HG02970 (cell line): ENCODE results near the gene STK31.
"Not testable (repeated sequence)": the region's sequence is repeated elsewhere in the genome, so short reads cannot be mapped to it uniquely, and the experiment has no call there.

Source experiments
- ATAC-seq: cut with Tn5 transposase; IDR thresholded peaks from one replicate; pipeline ENCODE4 v1.9.1; 2021; ENCODE audit warnings: mild to moderate bottlenecking, moderate library complexity, moderate number of reproducible peaks; ENCODE audit not compliant: unreplicated experiment, low FRiP score

STK31 gene

GRCh38 chr7:23712368-23713284 is 2.6 kb downstream of the STK31 start:
- ATAC-seq = no peak

GRCh38 chr7:23713285-23714149 is 3.5 kb downstream of the STK31 start:
- ATAC-seq = no peak

- ATAC-seq = no peak
Measured at GRCh38 chr7:23714150-23714464, 4.1 kb downstream of the STK31 start.

- no peak for ATAC-seq
Measured at GRCh38 chr7:23714579-23714978, 4.6 kb downstream of the STK31 start.

- ATAC-seq = no peak
Measured at GRCh38 chr7:23715099-23715498, 5.1 kb downstream of the STK31 start.

- ATAC-seq = no peak
Measured at GRCh38 chr7:23717788-23718187, 7.8 kb downstream of the STK31 start.

GRCh38 chr7:23721456-23721855 is 11.4 kb downstream of the STK31 start:
- no peak for ATAC-seq

GRCh38 chr7:23722587-23723216 is 12.7 kb downstream of the STK31 start:
- not testable (repeated sequence) for ATAC-seq

- ATAC-seq = not testable (repeated sequence)
Measured at GRCh38 chr7:23724113-23724512, 14.1 kb downstream of the STK31 start.

GRCh38 chr7:23742051-23742450 is 32.0 kb downstream of the STK31 start:
- no peak for ATAC-seq

- ATAC-seq = no peak
Measured at GRCh38 chr7:23743226-23743625, 33.2 kb downstream of the STK31 start.

GRCh38 chr7:23746629-23747028 is 36.6 kb downstream of the STK31 start:
- no peak for ATAC-seq

- no peak for ATAC-seq
Measured at GRCh38 chr7:23751852-23752251, 41.8 kb downstream of the STK31 start.

GRCh38 chr7:23758839-23759238 is 48.8 kb downstream of the STK31 start:
- not testable (repeated sequence) for ATAC-seq

GRCh38 chr7:23759671-23760391 is 49.8 kb downstream of the STK31 start:
- ATAC-seq = no peak

- ATAC-seq = no peak
Measured at GRCh38 chr7:23765943-23766342, 55.9 kb downstream of the STK31 start.

GRCh38 chr7:23767514-23767913 is 57.5 kb downstream of the STK31 start:
- no peak for ATAC-seq

GRCh38 chr7:23768022-23768421 is 58.0 kb downstream of the STK31 start:
- no peak for ATAC-seq

GRCh38 chr7:23779185-23779800 is 69.3 kb downstream of the STK31 start:
- not testable (repeated sequence) for ATAC-seq

GRCh38 chr7:23783115-23783514 is 73.1 kb downstream of the STK31 start:
- no peak for ATAC-seq
